Skin epidermis (tissue), 12 donors: ENCODE results near the gene ABLIM3.

ENCODE experiments used
- H3K27ac ChIP-seq, 21 experiments: fragments of 200-600 bp; sonication (generic) in 11 of 21; one replicate each; pipeline ENCODE4 v1.5.0; 2020; ENCODE audit warnings: mild to moderate bottlenecking in 3 of 21, inconsistent platforms in 2 of 21, moderate library complexity in 2 of 21
- H3K4me3 ChIP-seq, 7 experiments: fragments of 200-600 bp; sonication (generic) in 2 of 7; one replicate each; pipeline ENCODE4 v1.5.0; 2020; ENCODE audit warnings: inconsistent platforms in 2 of 7, mild to moderate bottlenecking in 2 of 7, moderate library complexity in 1 of 7

Gene ABLIM3

GRCh38 chr5:149141224-149141956 lies at the start of gene ABLIM3:
TSS of gene ABLIM3 (plus strand) at chr5:149141493. CDS start at chr5:149142096, 603 bp downstream.
- H3K27ac ChIP-seq = peak within 1 kb of the TSS in 16 of 21 experiments; percentile 2 to 83 (median 51)
- H3K4me3 ChIP-seq = peak within 1 kb of the TSS; percentile 43 to 70 (median 49)

DNA sequence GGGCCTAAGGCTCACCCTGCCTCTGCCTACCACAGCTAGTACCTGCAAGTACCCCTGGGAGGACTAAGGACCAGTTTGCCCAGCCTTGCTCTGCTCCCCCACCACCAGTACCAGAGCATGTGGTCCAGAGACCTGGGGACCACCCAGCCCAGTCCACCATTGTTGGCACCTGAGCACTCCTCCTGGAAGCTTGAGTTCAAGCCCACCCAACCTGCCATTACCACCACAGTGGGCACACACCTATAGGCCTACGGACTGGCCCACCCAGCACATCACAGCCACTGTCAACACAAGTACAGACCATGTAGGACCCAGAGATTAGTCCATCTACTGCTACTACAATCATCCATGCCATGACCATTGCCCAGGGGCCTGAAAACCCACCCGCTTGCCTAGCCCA lies 47.7 kb upstream of the ABLIM3 start:
- Histone ChIP-seq H3K27ac (no peak overlapping the region), H3K4me3 (no peak overlapping the region)

DNA sequence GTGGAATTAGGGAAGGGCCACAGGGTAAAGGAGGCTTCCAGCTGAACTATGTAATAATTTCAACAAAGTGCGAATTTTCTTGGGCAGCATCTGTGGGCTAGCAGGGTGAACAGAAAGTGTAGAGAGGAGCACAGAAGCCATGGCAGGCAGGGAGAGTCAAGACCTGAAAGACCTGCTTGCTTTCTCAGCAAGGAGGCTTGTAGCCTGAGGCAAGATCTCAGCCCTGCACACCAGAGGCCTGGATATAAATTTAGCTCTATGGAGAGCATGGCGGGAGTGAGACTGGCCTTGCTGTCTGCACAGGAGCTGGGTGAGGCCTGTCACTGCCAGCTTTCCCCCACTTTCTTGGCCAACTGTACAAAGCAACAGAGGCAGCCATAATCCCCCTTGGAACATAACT lies 46.3 kb upstream of the ABLIM3 start:
- Histone ChIP-seq H3K27ac (peak overlapping the region in 1 of 21 experiments; percentile 40), H3K4me3 (no peak overlapping the region)

- Histone ChIP-seq H3K4me3 (no peak overlapping the region), H3K27ac (no peak overlapping the region)
Measured at GRCh38 chr5:149099920-149100319, 41.4 kb upstream of the ABLIM3 start.

GRCh38 chr5:149100331-149100730 lies 41.0 kb upstream of the ABLIM3 start:
- no peak overlapping the region for H3K27ac ChIP-seq
- no peak overlapping the region for H3K4me3 ChIP-seq

GRCh38 chr5:149108651-149109280 lies 32.5 kb upstream of the ABLIM3 start:
- Histone ChIP-seq H3K27ac (no peak overlapping the region), H3K4me3 (no peak overlapping the region)

- Histone ChIP-seq H3K4me3 (no peak overlapping the region), H3K27ac (no peak overlapping the region)
Measured at GRCh38 chr5:149110406-149110805, 30.9 kb upstream of the ABLIM3 start.

DNA sequence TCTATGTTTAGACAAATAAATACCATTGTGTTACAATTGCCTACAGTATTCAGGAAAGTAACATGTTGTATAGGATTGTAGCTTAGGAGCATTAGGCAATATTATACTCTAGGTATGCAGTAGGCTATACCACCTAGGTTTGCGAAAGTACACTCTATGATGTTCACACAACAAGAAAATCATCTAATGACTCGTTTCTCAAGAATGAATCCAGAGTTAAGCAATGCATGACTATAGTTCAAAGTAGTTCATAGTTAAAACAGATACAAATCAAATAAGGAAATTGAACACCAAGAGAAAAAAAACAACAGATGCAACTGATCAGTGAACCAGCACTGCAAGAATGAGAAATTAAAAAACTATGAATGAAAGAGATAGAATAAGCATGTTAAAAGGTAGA lies 27.6 kb upstream of the ABLIM3 start:
- H3K4me3 ChIP-seq = no peak overlapping the region
- no peak overlapping the region for H3K27ac ChIP-seq

DNA sequence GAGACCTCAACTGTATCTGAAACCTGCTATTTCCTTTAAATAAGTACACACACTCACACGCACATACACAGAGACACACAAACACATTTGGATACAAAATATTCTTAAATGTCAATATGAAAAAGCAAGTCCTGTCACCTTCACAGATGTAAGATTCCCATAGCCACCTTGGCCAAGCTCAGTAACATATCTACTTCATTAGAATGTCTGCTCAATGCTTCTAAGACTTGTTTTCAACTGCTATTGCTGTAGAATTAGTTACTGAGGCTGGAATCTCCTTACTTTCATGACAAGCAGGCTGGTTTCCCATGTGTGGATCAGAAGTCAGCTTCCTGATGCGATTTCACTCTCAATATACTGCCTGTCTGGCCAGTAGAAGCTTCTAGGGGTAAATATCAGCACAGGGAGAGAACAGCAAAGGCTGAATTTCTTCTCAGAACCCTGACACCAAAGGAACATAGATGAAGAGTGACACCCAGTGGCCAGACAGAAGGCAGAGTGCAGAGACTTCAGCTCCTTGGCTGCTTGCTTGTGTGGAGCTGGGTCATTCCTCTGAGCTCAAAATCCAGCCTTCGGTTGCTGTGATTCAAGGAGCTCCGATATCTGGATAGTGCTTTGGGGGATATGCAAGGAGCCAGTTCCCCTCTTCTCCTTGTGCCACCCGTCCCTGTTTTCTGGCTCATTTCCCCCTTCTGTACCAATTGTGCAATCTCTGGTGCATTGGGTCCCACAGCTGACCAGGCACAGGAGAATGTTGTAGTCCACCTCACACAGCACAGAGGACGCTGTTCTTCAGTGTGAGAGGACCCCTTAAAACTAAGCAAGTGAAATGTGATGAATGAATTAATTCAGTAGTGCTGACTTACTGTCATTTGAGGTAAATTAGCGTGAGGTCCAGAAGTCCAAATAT lies 26.6 kb upstream of the ABLIM3 start:
- peak overlapping the region in 1 of 21 experiments; percentile 50 for H3K27ac ChIP-seq
- H3K4me3 ChIP-seq = no peak overlapping the region

- no peak overlapping the region for H3K27ac ChIP-seq
- H3K4me3 ChIP-seq = no peak overlapping the region
Measured at GRCh38 chr5:149117970-149118369, 23.3 kb upstream of the ABLIM3 start.

DNA sequence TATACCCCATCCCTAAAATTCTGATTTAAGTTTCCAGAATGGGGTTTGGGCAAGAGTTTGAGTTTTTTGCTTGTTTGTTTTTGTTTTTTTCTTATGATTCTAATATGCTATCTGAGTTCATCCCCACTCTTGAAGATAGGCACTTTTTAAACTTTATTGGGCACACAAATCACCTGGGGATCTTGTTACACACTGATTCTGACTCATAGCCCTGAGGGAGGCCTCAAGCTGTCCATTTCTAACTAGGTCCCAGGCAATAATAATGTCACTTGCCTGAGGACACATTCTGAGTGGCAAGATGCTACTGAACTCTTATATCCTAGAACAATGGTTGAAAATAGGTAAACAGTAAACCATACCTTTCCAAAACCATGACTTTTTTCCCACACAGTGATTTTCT lies 22.8 kb upstream of the ABLIM3 start:
- no peak overlapping the region for H3K27ac ChIP-seq
- H3K4me3 ChIP-seq = no peak overlapping the region

- H3K27ac ChIP-seq = no peak overlapping the region
- no peak overlapping the region for H3K4me3 ChIP-seq
Measured at GRCh38 chr5:149121145-149121544, 20.1 kb upstream of the ABLIM3 start.

- Histone ChIP-seq H3K27ac (no peak overlapping the region), H3K4me3 (no peak overlapping the region)
Measured at GRCh38 chr5:149123211-149123610, 18.1 kb upstream of the ABLIM3 start.

GRCh38 chr5:149125386-149125891 lies 15.9 kb upstream of the ABLIM3 start:
- H3K4me3 ChIP-seq = no peak overlapping the region
- no peak overlapping the region for H3K27ac ChIP-seq

- H3K4me3 ChIP-seq = no peak overlapping the region
Measured at GRCh38 chr5:149126906-149127305, 14.4 kb upstream of the ABLIM3 start.

GRCh38 chr5:149127394-149127955 lies 13.8 kb upstream of the ABLIM3 start:
- Histone ChIP-seq H3K27ac (no peak overlapping the region), H3K4me3 (no peak overlapping the region)

More at GRCh38 chr5:149126906-149127305, 14.4 kb upstream of the ABLIM3 start:
- no peak overlapping the region for H3K27ac ChIP-seq

- Histone ChIP-seq H3K4me3 (no peak overlapping the region), H3K27ac (no peak overlapping the region)
Measured at GRCh38 chr5:149128023-149128875, 13.0 kb upstream of the ABLIM3 start.

GRCh38 chr5:149129181-149129580 lies 12.1 kb upstream of the ABLIM3 start:
- Histone ChIP-seq H3K27ac (no peak overlapping the region), H3K4me3 (no peak overlapping the region)
